GM19351 (cell line): ENCODE results near the gene ABCA12.

Experiments used
- ATAC-seq: cut with Tn5 transposase; IDR thresholded peaks from one replicate; pipeline ENCODE4 v1.9.1; 2021; ENCODE audit warnings: mild to moderate bottlenecking, moderate library complexity; ENCODE audit not compliant: unreplicated experiment

The ABCA12 gene

GRCh38 chr2:215137329-215137686 lies 1.1 kb downstream of the ABCA12 start:
- no peak for ATAC-seq

- peak; percentile 50 for ATAC-seq
Measured at GRCh38 chr2:215136669-215137328, 1.6 kb downstream of the ABCA12 start.

- ATAC-seq = no peak
Measured at GRCh38 chr2:215120401-215120800, 18.0 kb downstream of the ABCA12 start.

GRCh38 chr2:215119847-215120246 lies 18.6 kb downstream of the ABCA12 start:
- no peak for ATAC-seq

GRCh38 chr2:215110918-215111317 lies 27.5 kb downstream of the ABCA12 start:
- ATAC-seq = no peak

- no peak for ATAC-seq
Measured at GRCh38 chr2:215107216-215108056, 31.0 kb downstream of the ABCA12 start.

GRCh38 chr2:215105607-215106354 lies 32.6 kb downstream of the ABCA12 start:
- ATAC-seq = no peak

GRCh38 chr2:215104226-215104625 lies 34.2 kb downstream of the ABCA12 start:
- ATAC-seq = no peak

GRCh38 chr2:215098875-215099274 lies 39.6 kb downstream of the ABCA12 start:
- ATAC-seq = no peak

- ATAC-seq = no peak
Measured at GRCh38 chr2:215084080-215084479, 54.3 kb downstream of the ABCA12 start.

- ATAC-seq = no peak
Measured at GRCh38 chr2:215083146-215083545, 55.3 kb downstream of the ABCA12 start.

- ATAC-seq = no peak
Measured at GRCh38 chr2:215082446-215082845, 56.0 kb downstream of the ABCA12 start.

- ATAC-seq = no peak
Measured at GRCh38 chr2:215080545-215080944, 57.9 kb downstream of the ABCA12 start.

GRCh38 chr2:215071676-215072075 lies 66.8 kb downstream of the ABCA12 start:
- ATAC-seq = no peak

- no peak for ATAC-seq
Measured at GRCh38 chr2:215068399-215068798, 70.0 kb downstream of the ABCA12 start.

- no peak for ATAC-seq
Measured at GRCh38 chr2:215066124-215066523, 72.3 kb downstream of the ABCA12 start.

- ATAC-seq = no peak
Measured at GRCh38 chr2:215063526-215063925, 74.9 kb downstream of the ABCA12 start.

- no peak for ATAC-seq
Measured at GRCh38 chr2:215060861-215061536, 77.4 kb downstream of the ABCA12 start.

GRCh38 chr2:215059724-215060123 lies 78.7 kb downstream of the ABCA12 start:
- ATAC-seq = no peak

- no peak for ATAC-seq
Measured at GRCh38 chr2:215055891-215056290, 82.5 kb downstream of the ABCA12 start.

GRCh38 chr2:215052810-215053209 lies 85.6 kb downstream of the ABCA12 start:
- no peak for ATAC-seq
